ENCODE data around the gene HOXC12.

HOXC12 gene

DNA sequence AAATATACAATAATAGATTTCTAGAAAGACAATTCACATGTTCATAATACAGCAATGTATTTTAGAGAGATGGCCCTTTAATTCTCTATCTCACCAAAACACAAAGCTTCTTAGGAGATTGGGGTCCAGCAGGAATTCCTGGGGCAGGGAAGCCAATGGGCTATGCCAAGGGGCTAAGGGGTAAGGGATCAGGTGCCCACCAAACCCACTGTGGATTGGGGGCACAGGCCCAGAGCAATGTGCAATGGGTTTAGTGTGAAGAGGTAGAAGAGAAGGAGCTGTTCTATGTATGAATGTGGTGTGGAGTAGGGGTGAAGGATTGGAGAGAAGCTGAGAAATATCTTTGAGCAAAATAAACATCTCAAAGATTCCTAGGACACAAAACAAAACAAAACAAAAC, 13.5 kb upstream of the HOXC12 start:
- Histone ChIP-seq H3K36me3 (ENCODE audit: insufficient read depth, low read length) (no peaks in the 10 kb centered on the region), H3K27ac (ENCODE audit: low read length) (no peak overlapping the region), H3K27me3 (ENCODE audit: insufficient read depth, low read length, poor library complexity) (peaks cover 39% of the 10 kb centered on the region), H3K9ac (ENCODE audit: low read depth, low read length) (no peak overlapping the region), H3K9me3 (ENCODE audit: insufficient read depth, low read length, severe bottlenecking) (no peaks in the 10 kb centered on the region), H3K4me2 (ENCODE audit: insufficient read depth, low read length) (no peak overlapping the region), H2AFZ (ENCODE audit: low read depth, low read length) (no peak overlapping the region), H3K4me1 (ENCODE audit: insufficient read depth, low read length) (no peaks in the 10 kb centered on the region), H4K20me1 (ENCODE audit: insufficient read depth, low read length) (no peaks in the 10 kb centered on the region), H3K4me3 (ENCODE audit: low read depth in 1 of 2, low read length in 2 of 2) (no peak overlapping the region), H3K79me2 (ENCODE audit: insufficient read depth, low read length) (no peaks in the 10 kb centered on the region)
- DNase-seq = no peak
- TF ChIP-seq EZH2 (IDR thresholded peaks at IDR 0.05; ENCODE audit: borderline replicate concordance, low read depth, low read length, severe bottlenecking) = no peak
- TF ChIP-seq, protein P1, sequence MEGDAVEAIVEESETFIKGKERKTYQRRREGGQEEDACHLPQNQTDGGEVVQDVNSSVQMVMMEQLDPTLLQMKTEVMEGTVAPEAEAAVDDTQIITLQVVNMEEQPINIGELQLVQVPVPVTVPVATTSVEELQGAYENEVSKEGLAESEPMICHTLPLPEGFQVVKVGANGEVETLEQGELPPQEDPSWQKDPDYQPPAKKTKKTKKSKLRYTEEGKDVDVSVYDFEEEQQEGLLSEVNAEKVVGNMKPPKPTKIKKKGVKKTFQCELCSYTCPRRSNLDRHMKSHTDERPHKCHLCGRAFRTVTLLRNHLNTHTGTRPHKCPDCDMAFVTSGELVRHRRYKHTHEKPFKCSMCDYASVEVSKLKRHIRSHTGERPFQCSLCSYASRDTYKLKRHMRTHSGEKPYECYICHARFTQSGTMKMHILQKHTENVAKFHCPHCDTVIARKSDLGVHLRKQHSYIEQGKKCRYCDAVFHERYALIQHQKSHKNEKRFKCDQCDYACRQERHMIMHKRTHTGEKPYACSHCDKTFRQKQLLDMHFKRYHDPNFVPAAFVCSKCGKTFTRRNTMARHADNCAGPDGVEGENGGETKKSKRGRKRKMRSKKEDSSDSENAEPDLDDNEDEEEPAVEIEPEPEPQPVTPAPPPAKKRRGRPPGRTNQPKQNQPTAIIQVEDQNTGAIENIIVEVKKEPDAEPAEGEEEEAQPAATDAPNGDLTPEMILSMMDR (IDR thresholded peaks at IDR 0.05; ENCODE audit: borderline replicate concordance, extremely low read depth, low read length, poor library complexity, severe bottlenecking) = no peak
- no peak for ATAC-seq (ENCODE audit: insufficient read depth, low read depth)

DNA sequence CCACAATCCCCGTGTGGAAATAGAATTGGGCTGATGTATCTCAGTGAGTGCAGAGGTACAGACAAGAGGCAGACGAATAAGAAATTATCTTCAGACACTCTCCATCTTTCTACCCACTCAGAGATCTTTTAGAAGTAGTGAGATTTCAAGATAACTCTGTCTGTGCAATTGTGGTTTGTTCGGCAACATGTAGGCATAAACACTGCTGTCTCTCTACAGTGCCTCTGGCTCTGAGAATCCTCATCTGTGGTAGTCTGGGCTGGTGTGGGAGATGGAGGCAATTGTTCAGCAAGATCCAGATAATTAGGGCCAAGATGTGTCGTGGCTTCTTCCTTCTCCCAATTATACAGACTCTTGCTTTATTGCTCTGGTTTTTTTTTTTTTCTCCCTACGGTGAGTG, 13.0 kb upstream of the HOXC12 start:
- no peak for TF ChIP-seq EZH2 (IDR thresholded peaks at IDR 0.05; ENCODE audit: borderline replicate concordance, low read depth, low read length, severe bottlenecking)
- TF ChIP-seq, protein P1 (IDR thresholded peaks at IDR 0.05; ENCODE audit: borderline replicate concordance, extremely low read depth, low read length, poor library complexity, severe bottlenecking) = no peak
- no peak for DNase-seq
- no peaks in the 10 kb centered on the region for H3K4me1 ChIP-seq (ENCODE audit: insufficient read depth, low read length)
- H3K27me3 ChIP-seq (ENCODE audit: insufficient read depth, low read length, poor library complexity) = peaks cover 44% of the 10 kb centered on the region
- peak; percentile 62 for ATAC-seq (ENCODE audit: insufficient read depth, low read depth)
- H3K79me2 ChIP-seq (ENCODE audit: insufficient read depth, low read length) = no peaks in the 10 kb centered on the region
- no peaks in the 10 kb centered on the region for H3K9me3 ChIP-seq (ENCODE audit: insufficient read depth, low read length, severe bottlenecking)
- no peak overlapping the region for H3K4me2 ChIP-seq (ENCODE audit: insufficient read depth, low read length)
- H3K4me3 ChIP-seq (ENCODE audit: low read depth in 1 of 2, low read length in 2 of 2) = no peak overlapping the region
- no peaks in the 10 kb centered on the region for H4K20me1 ChIP-seq (ENCODE audit: insufficient read depth, low read length)
- H3K36me3 ChIP-seq (ENCODE audit: insufficient read depth, low read length) = no peaks in the 10 kb centered on the region
- no peak overlapping the region for H2AFZ ChIP-seq (ENCODE audit: low read depth, low read length)
- H3K27ac ChIP-seq (ENCODE audit: low read length) = no peak overlapping the region
- H3K9ac ChIP-seq (ENCODE audit: low read depth, low read length) = no peak overlapping the region

DNA sequence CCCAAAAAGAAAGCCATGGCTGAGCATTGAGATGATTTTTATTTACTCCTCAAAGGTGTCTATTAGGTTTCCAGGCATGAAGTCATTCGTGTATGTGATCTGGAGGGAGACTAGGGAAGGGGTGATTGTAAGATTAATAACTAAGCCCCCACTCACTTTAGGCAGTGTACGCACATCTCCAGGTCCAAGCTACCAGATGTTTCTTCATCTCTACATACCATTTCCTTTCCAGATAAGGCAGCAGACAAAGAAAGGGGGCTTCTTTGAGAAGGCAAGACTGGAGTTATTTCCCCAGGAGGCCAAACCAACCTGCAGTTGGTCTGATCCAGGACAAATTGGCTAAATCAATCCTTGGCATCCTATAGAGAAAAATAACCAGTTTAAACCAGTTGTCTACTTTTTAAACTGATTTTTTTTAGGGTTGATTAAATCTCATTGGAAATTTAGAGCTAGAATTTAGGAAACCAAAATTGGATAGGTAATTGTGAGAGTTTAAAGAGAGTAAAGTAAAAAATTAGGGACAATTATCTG, 12.2 kb upstream of the HOXC12 start:
- no peak overlapping the region for H2AFZ ChIP-seq (ENCODE audit: low read depth, low read length)
- no peaks in the 10 kb centered on the region for H3K79me2 ChIP-seq (ENCODE audit: insufficient read depth, low read length)
- no peaks in the 10 kb centered on the region for H4K20me1 ChIP-seq (ENCODE audit: insufficient read depth, low read length)
- no peak overlapping the region for H3K27ac ChIP-seq (ENCODE audit: low read length)
- no peak overlapping the region for H3K4me3 ChIP-seq (ENCODE audit: low read depth in 1 of 2, low read length in 2 of 2)
- TF ChIP-seq EZH2 (IDR thresholded peaks at IDR 0.05; ENCODE audit: borderline replicate concordance, low read depth, low read length, severe bottlenecking) = no peak
- TF ChIP-seq, protein P1 (IDR thresholded peaks at IDR 0.05; ENCODE audit: borderline replicate concordance, extremely low read depth, low read length, poor library complexity, severe bottlenecking) = no peak
- H3K27me3 ChIP-seq (ENCODE audit: insufficient read depth, low read length, poor library complexity) = peaks cover 49% of the 10 kb centered on the region
- DNase-seq (no peak), ATAC-seq (ENCODE audit: insufficient read depth, low read depth) (no peak)
- no peak overlapping the region for H3K9ac ChIP-seq (ENCODE audit: low read depth, low read length)
- H3K36me3 ChIP-seq (ENCODE audit: insufficient read depth, low read length) = no peaks in the 10 kb centered on the region
- H3K9me3 ChIP-seq (ENCODE audit: insufficient read depth, low read length, severe bottlenecking) = no peaks in the 10 kb centered on the region
- no peak overlapping the region for H3K4me2 ChIP-seq (ENCODE audit: insufficient read depth, low read length)
- no peaks in the 10 kb centered on the region for H3K4me1 ChIP-seq (ENCODE audit: insufficient read depth, low read length)

DNA sequence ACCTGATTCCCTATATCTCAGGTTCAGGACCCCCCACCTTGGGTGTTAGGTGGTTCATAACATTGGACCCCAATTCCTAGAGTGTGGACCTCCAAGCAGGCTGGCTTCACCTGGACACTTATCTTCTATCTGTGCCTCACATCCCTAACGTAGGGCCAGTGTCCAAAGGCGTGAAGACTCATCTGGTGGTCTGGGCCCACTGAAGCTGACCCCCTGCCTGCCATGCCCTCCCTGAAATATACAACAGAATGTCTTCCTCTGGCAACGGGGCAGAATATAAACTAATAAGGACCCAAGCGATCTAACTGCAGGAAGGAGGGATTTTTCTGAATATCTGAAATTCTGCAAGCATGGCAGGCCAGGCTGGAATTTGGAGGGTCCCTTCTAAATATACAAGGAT, 10.5 kb upstream of the HOXC12 start:
- Histone ChIP-seq H3K27ac (ENCODE audit: low read length) (no peak overlapping the region), H3K4me3 (ENCODE audit: low read depth in 1 of 2, low read length in 2 of 2) (no peak overlapping the region), H3K9ac (ENCODE audit: low read depth, low read length) (no peak overlapping the region), H3K9me3 (ENCODE audit: insufficient read depth, low read length, severe bottlenecking) (no peaks in the 10 kb centered on the region), H3K79me2 (ENCODE audit: insufficient read depth, low read length) (no peaks in the 10 kb centered on the region), H4K20me1 (ENCODE audit: insufficient read depth, low read length) (no peaks in the 10 kb centered on the region), H2AFZ (ENCODE audit: low read depth, low read length) (no peak overlapping the region), H3K36me3 (ENCODE audit: insufficient read depth, low read length) (no peaks in the 10 kb centered on the region), H3K4me2 (ENCODE audit: insufficient read depth, low read length) (no peak overlapping the region), H3K27me3 (ENCODE audit: insufficient read depth, low read length, poor library complexity) (peaks cover 61% of the 10 kb centered on the region), H3K4me1 (ENCODE audit: insufficient read depth, low read length) (no peaks in the 10 kb centered on the region)
- TF ChIP-seq, protein P1 (IDR thresholded peaks at IDR 0.05; ENCODE audit: borderline replicate concordance, extremely low read depth, low read length, poor library complexity, severe bottlenecking) = no peak
- TF ChIP-seq EZH2 (IDR thresholded peaks at IDR 0.05; ENCODE audit: borderline replicate concordance, low read depth, low read length, severe bottlenecking) = no peak
- no peak for ATAC-seq (ENCODE audit: insufficient read depth, low read depth)
- DNase-seq = no peak
